K562 (cell line): ENCODE measurements around the gene UFL1. TPM values are rescaled to one million over a fixed set of nuclear protein-coding genes. Genes with fewer than 3 reads are reported as not detected.

Experiments
- ATAC-seq: fragments of 200-7000 bp; cut with Tn5 transposase; 3 replicates; pipeline ENCODE4 v1.9.1; 2020; ENCODE audit warnings: moderate library complexity
- BruUV-seq: library from RNA; stranded (reverse); fragments of 400-500 nt; replicated peaks from 2 replicates; lab custom pipeline; 2021; lab: Mats Ljungman, UMichigan
- CTCF ChIA-PET: fragments of 300-600 bp; formaldehyde crosslinking; extraction: SDS; loops from one replicate; lab custom pipeline; 2021; ENCODE audit warnings: low intra/inter-chr PET ratio; lab: Yijun Ruan, JAX
- POLR2A ChIA-PET: fragments of 300-600, 350-650 bp; sonication (Branson Sonifier 250); formaldehyde crosslinking; extraction: SDS; loops from one replicate; lab custom pipeline; 2021; ENCODE audit warnings: antibody characterized with exemption, inconsistent platforms; lab: Yijun Ruan, JAX
- DNase-seq, 4 experiments: peaks; one replicate each; pipeline versions ENCODE4 v3.0.0 to v3.0.0-alpha.2; 2011 to 2018; ENCODE audit warnings: low spot score in 3 of 4, mixed read lengths in 3 of 4; ENCODE audit errors: extremely low read depth in 1 of 4
- FAIRE-seq: peaks from 2 replicates; lab custom pipeline; 2011; peaks lifted over from hg19 to GRCh38; lab: Jason Lieb, UNC
- H2AFZ ChIP-seq: 2 replicates; pipeline ENCODE4 v1.6.0; 2011; ENCODE audit warnings: low read depth, low read length, control low read depth, inconsistent platforms
- H3K27ac ChIP-seq: fragments of 200-600 bp; 3 replicates; pipeline ENCODE4 v1.8.0; 2011; ENCODE audit warnings: low read depth, mild to moderate bottlenecking, control low read depth, inconsistent platforms, low read length, moderate library complexity, mixed read lengths; ENCODE audit errors: extremely low read depth
- H3K27me3 ChIP-seq, 2 experiments: fragments of 300-600 bp in 1 of 2; 2 replicates in 1 of 2; 3 replicates in 1 of 2; pipeline versions ENCODE4 v1.6.0 to v1.8.0; 2011; ENCODE audit warnings: inconsistent platforms in 2 of 2, low read length in 2 of 2, mild to moderate bottlenecking in 1 of 2, mixed read lengths in 1 of 2, moderate library complexity in 1 of 2; ENCODE audit not compliant: control insufficient read depth in 2 of 2, insufficient read depth in 2 of 2
- H3K36me3 ChIP-seq: fragments of 300-600 bp; 3 replicates; pipeline ENCODE4 v1.8.0; 2011; ENCODE audit warnings: mild to moderate bottlenecking, low read length, inconsistent platforms; ENCODE audit not compliant: control insufficient read depth, insufficient read depth
- H3K4me1 ChIP-seq, 2 experiments: fragments of 200-600 bp in 1 of 2; replicated peaks in 1 of 2; 2 replicates in 1 of 2; 3 replicates in 1 of 2; pipeline versions ENCODE4 v1.5.1 to v1.8.0; 2011; ENCODE audit warnings: inconsistent platforms in 2 of 2, low read length in 2 of 2, mild to moderate bottlenecking in 1 of 2, mixed read lengths in 1 of 2, moderate library complexity in 1 of 2; ENCODE audit not compliant: control insufficient read depth in 2 of 2, insufficient read depth in 2 of 2
- H3K4me2 ChIP-seq: 2 replicates; pipeline ENCODE4 v1.6.1; 2011; ENCODE audit warnings: low read length, control low read depth, inconsistent platforms, mixed read lengths; ENCODE audit not compliant: insufficient read depth
- H3K4me3 ChIP-seq: fragments of 200-600 bp; sonication (generic), shearing (Covaris generic); 2 replicates; pipeline ENCODE4 v1.5.1; 2016; ENCODE audit warnings: control low read depth, inconsistent platforms
- H3K79me2 ChIP-seq: fragments of 200-600 bp; 3 replicates; pipeline ENCODE4 v1.8.0; 2011; ENCODE audit warnings: low read length, inconsistent platforms; ENCODE audit not compliant: control insufficient read depth, insufficient read depth
- H3K9ac ChIP-seq, 2 experiments: 2 replicates each; pipeline versions ENCODE4 v1.6.0 to v1.6.1; 2011; ENCODE audit warnings: low read depth in 2 of 2, low read length in 2 of 2, control low read depth in 1 of 2, inconsistent platforms in 1 of 2, mild to moderate bottlenecking in 1 of 2, mixed read lengths in 1 of 2; ENCODE audit not compliant: insufficient read depth in 1 of 2
- H3K9me1 ChIP-seq: one replicate; pipeline ENCODE4 v1.6.0; 2011; ENCODE audit warnings: inconsistent platforms, mild to moderate bottlenecking, low read length, moderate library complexity; ENCODE audit not compliant: control insufficient read depth, insufficient read depth
- H3K9me3 ChIP-seq: replicated peaks from 2 replicates; pipeline ENCODE4 v1.5.1; 2011; ENCODE audit warnings: low read depth, low read length, inconsistent platforms; ENCODE audit not compliant: control insufficient read depth, insufficient read depth
- H4K20me1 ChIP-seq: replicated peaks from 2 replicates; pipeline ENCODE4 v1.6.1; 2011; ENCODE audit warnings: low read length, inconsistent platforms, mixed read lengths; ENCODE audit not compliant: control insufficient read depth, insufficient read depth
- BRD4 ChIP-seq: fragments of 200-600 bp; sonication (generic); IDR thresholded peaks from 2 replicates; pipeline ENCODE4 v1.6.1; 2017; ENCODE audit warnings: inconsistent platforms
- CBX3 ChIP-seq, 2 experiments: IDR thresholded peaks; 1 replicate in 1 of 2; 2 replicates in 1 of 2; pipeline ENCODE4 v1.6.1; 2012; ENCODE audit warnings: inconsistent platforms in 2 of 2, low read length in 2 of 2, borderline replicate concordance in 1 of 2, control low read depth in 1 of 2
- EHMT2 ChIP-seq: fragments of 450-650 bp; IDR thresholded peaks from 2 replicates; pipeline ENCODE4 v1.6.1; 2018; ENCODE audit warnings: antibody characterized with exemption
- FIP1L1 ChIP-seq: fragments of 200-400 bp; formaldehyde crosslinking; IDR thresholded peaks from 2 replicates; pipeline ENCODE4 v1.6.1; 2018; ENCODE audit warnings: mild to moderate bottlenecking, low read depth, low read length; ENCODE audit not compliant: poor library complexity, severe bottlenecking
- GTF2B ChIP-seq: IDR thresholded peaks from 2 replicates; pipeline ENCODE4 v1.6.1; 2011; ENCODE audit not compliant: insufficient read length; ENCODE audit errors: extremely low read depth
- KLF13 ChIP-seq: fragments of 450-650 bp; IDR thresholded peaks from 2 replicates; pipeline ENCODE4 v1.6.1; 2016; ENCODE audit warnings: missing genetic modification characterization, low read depth, mild to moderate bottlenecking, missing compliant biosample characterization, moderate library complexity, borderline replicate concordance
- MITF ChIP-seq: IDR thresholded peaks from 2 replicates; pipeline ENCODE4 v1.6.1; 2014; ENCODE audit warnings: antibody characterized with exemption
- POU5F1 ChIP-seq: fragments of 150-350 bp; IDR thresholded peaks from 2 replicates; pipeline ENCODE4 v1.6.1; 2014; ENCODE audit warnings: borderline replicate concordance, low read length, low read depth, mild to moderate bottlenecking; ENCODE audit not compliant: partially characterized antibody
- SPI1 ChIP-seq: IDR thresholded peaks from 2 replicates; pipeline ENCODE4 v1.6.1; 2011; ENCODE audit warnings: low read depth, low read length, control low read depth, borderline replicate concordance
- STAT5B ChIP-seq: fragments of 250-450 bp; sonication (Bioruptor Pico); IDR thresholded peaks from 2 replicates; pipeline ENCODE4 v1.8.0; 2021; ENCODE audit warnings: mild to moderate bottlenecking, inconsistent platforms
- ZNF318 ChIP-seq, 2 experiments: fragments of 450-650 bp; IDR thresholded peaks; 2 replicates each; pipeline ENCODE4 v1.6.1; 2016; ENCODE audit warnings: mild to moderate bottlenecking in 2 of 2, borderline replicate concordance in 1 of 2, low read depth in 1 of 2, moderate library complexity in 1 of 2
- WGBS: fragments of 100-300 bp; shearing (Covaris generic); methylation state at CpG from one replicate; pipeline ENCODE4 v1.1.6; 2016; ENCODE audit warnings: low coverage, mixed read lengths; ENCODE audit not compliant: insufficient coverage; ENCODE audit errors: missing lambda C conversion rate; 5-methylcytosine and 5-hydroxymethylcytosine counted together
- in situ Hi-C: fragments of 300-500 bp; cut with MboI; formaldehyde crosslinking; loops from 4 replicates; pipeline ENCODE4 v1.15.0; 2018; ENCODE audit warnings: inconsistent platforms, mixed read lengths
- intact Hi-C: fragments of 100-400 bp; cut with micrococcal nuclease; formaldehyde crosslinking; loops from 2 replicates; pipeline ENCODE4 v1.14.2; 2022
- polyA plus RNA-seq, 8 experiments: library from polyadenylated mRNA; depleted of rRNA in 4 of 8; stranded (reverse) in 5 of 8; unstranded in 3 of 8; fragments of >200 nt; fragmentation: Nextera tagmentation in 2 of 8; fragmentation: Illumina TruSeq in 1 of 8; extraction: Ambion mirVana in 2 of 8; extraction: Trizol in 1 of 8; gene quantifications; 2 replicates each; pipeline versions ENCODE4 v1.2.1 to v1.2.3, GENCODE V29; 2011 to 2014; ENCODE audit warnings: inconsistent platforms in 1 of 8, missing spikeins in 1 of 8
- total RNA-seq, 7 experiments: library from RNA; depleted of rRNA in 6 of 7; stranded (reverse); fragments of >200 nt in 6 of 7; fragmentation: Illumina TruSeq in 2 of 7; extraction: Trizol in 2 of 7; gene quantifications; 2 replicates each; pipeline versions ENCODE4 v1.2.1 to v1.2.3, GENCODE V29; 2011 to 2021; ENCODE audit warnings: low replicate concordance in 1 of 7

The UFL1 gene
- total and polyA plus RNA-seq, 9 of the 15 experiments (the other 6 are each of a cell fraction or from before 2014, with no cell fraction given): 10.9 to 23.1 (median 18.3) TPM

GRCh38 chr6:96582436-96582835 is 60.8 kb downstream of the UFL1 start (continued):
- TF ChIP-seq MITF: no peak
- no peak for TF ChIP-seq STAT5B (CRISPR knock-in tag)
- no peak for TF ChIP-seq FIP1L1
- TF ChIP-seq POU5F1: no peak
- TF ChIP-seq EHMT2: no peak

- POLR2A ChIA-PET: no interaction called here
Observed at GRCh38 chr6:96604420-96604819, 82.8 kb downstream of the UFL1 start.

More at GRCh38 chr6:96604420-96604819, 82.8 kb downstream of the UFL1 start:
- Histone ChIP-seq H3K79me2 (no peaks in the 10 kb centered on the region), H3K27me3 (no peaks in the 10 kb centered on the region), H3K9ac (no peak overlapping the region), H3K9me1 (no peaks in the 10 kb centered on the region), H3K4me2 (no peak overlapping the region), H3K27ac (no peak overlapping the region), H3K4me1 (no peaks in the 10 kb centered on the region), H3K9me3 (no peaks in the 10 kb centered on the region), H2AFZ (no peak overlapping the region), H4K20me1 (no peaks in the 10 kb centered on the region), H3K4me3 (no peak overlapping the region), H3K36me3 (no peaks in the 10 kb centered on the region)
- FAIRE-seq: no peak
- ATAC-seq: no peak
- no TSS peak for BruUV-seq
- WGBS: 0% methylated on average over 2 of the region's 2 CpGs
- intact Hi-C loops: no loop called here
- no peak for DNase-seq
- CTCF ChIA-PET: no interaction called here
- no peak for TF ChIP-seq BRD4
- TF ChIP-seq CBX3 (IDR thresholded peaks at IDR 0.05; ENCODE audit: borderline replicate concordance in 1 of 2, low read length in 2 of 2): no peak
- no peak for TF ChIP-seq KLF13 (tag)
- no peak for TF ChIP-seq GTF2B
- TF ChIP-seq SPI1: no peak
- TF ChIP-seq ZNF318 (IDR thresholded peaks at IDR 0.05; ENCODE audit: borderline replicate concordance in 1 of 2, low read depth in 1 of 2): no peak
- in situ Hi-C loops: no loop called here
